ENCODE measurements around the gene CCT2.
"Not testable (repeated sequence)": the region's sequence is repeated elsewhere in the genome, so short reads cannot be mapped to it uniquely, and the experiment has no call there.

The CCT2 gene

GRCh38 chr12:69601962-69602685 lies 16.9 kb downstream of the CCT2 start:
- DNase-seq (ENCODE audit: low read depth), result no peak
- H3K4me3 ChIP-seq (ENCODE audit: low read depth, low read length), result no peak overlapping the region
- TF ChIP-seq CTCF (IDR thresholded peaks at IDR 0.05; ENCODE audit: insufficient read depth, low read depth, low read length, missing control alignments), result no peak

- DNase-seq (ENCODE audit: low read depth), result no peak
- no peak for TF ChIP-seq CTCF (IDR thresholded peaks at IDR 0.05; ENCODE audit: insufficient read depth, low read depth, low read length, missing control alignments)
- no peak overlapping the region for H3K4me3 ChIP-seq (ENCODE audit: low read depth, low read length)
Observed at GRCh38 chr12:69602954-69603353, 17.7 kb downstream of the CCT2 start.

GRCh38 chr12:69603556-69603955 lies 18.3 kb downstream of the CCT2 start:
- H3K4me3 ChIP-seq (ENCODE audit: low read depth, low read length); DNase-seq (ENCODE audit: low read depth): not testable (repeated sequence)

GRCh38 chr12:69604275-69604674 lies 19.0 kb downstream of the CCT2 start:
- H3K4me3 ChIP-seq (ENCODE audit: low read depth, low read length); DNase-seq (ENCODE audit: low read depth): not testable (repeated sequence)

GRCh38 chr12:69608114-69608513 lies 22.9 kb downstream of the CCT2 start:
- H3K4me3 ChIP-seq (ENCODE audit: low read depth, low read length), result no peak overlapping the region
- no peak for DNase-seq (ENCODE audit: low read depth)
- no peak for TF ChIP-seq CTCF (IDR thresholded peaks at IDR 0.05; ENCODE audit: insufficient read depth, low read depth, low read length, missing control alignments)

- DNase-seq (ENCODE audit: low read depth), result no peak
- no peak overlapping the region for H3K4me3 ChIP-seq (ENCODE audit: low read depth, low read length)
- TF ChIP-seq CTCF (IDR thresholded peaks at IDR 0.05; ENCODE audit: insufficient read depth, low read depth, low read length, missing control alignments), result no peak
Observed at GRCh38 chr12:69610126-69610525, 24.9 kb downstream of the CCT2 start.

- no peak for TF ChIP-seq CTCF (IDR thresholded peaks at IDR 0.05; ENCODE audit: insufficient read depth, low read depth, low read length, missing control alignments)
- no peak within 1 kb of the TSS for H3K4me3 ChIP-seq (ENCODE audit: low read depth, low read length)
- DNase-seq (ENCODE audit: low read depth), result no peak
Observed at GRCh38 chr12:69610729-69611128, 25.5 kb downstream of the CCT2 start, which contains the start of gene LRRC10. Gene LRRC10, minus strand, starts transcription at chr12:69610907. Its CDS starts 69 bp downstream, at chr12:69610838.

- TF ChIP-seq CTCF (IDR thresholded peaks at IDR 0.05; ENCODE audit: insufficient read depth, low read depth, low read length, missing control alignments), result no peak
- no peak for DNase-seq (ENCODE audit: low read depth)
Observed at GRCh38 chr12:69613351-69613750, 28.1 kb downstream of the CCT2 start.

More at GRCh38 chr12:69613351-69613750, 28.1 kb downstream of the CCT2 start:
- H3K4me3 ChIP-seq (ENCODE audit: low read depth, low read length), result no peak overlapping the region
